ENCODE results near the gene PPP2R1B.

Gene PPP2R1B

GRCh38 chr11:111749646-111750045 lies 16.5 kb downstream of the PPP2R1B start:
- in situ Hi-C loops (cut with HindIII; ENCODE audit: low sequenced_read_pairs) = no loop called here

DNA sequence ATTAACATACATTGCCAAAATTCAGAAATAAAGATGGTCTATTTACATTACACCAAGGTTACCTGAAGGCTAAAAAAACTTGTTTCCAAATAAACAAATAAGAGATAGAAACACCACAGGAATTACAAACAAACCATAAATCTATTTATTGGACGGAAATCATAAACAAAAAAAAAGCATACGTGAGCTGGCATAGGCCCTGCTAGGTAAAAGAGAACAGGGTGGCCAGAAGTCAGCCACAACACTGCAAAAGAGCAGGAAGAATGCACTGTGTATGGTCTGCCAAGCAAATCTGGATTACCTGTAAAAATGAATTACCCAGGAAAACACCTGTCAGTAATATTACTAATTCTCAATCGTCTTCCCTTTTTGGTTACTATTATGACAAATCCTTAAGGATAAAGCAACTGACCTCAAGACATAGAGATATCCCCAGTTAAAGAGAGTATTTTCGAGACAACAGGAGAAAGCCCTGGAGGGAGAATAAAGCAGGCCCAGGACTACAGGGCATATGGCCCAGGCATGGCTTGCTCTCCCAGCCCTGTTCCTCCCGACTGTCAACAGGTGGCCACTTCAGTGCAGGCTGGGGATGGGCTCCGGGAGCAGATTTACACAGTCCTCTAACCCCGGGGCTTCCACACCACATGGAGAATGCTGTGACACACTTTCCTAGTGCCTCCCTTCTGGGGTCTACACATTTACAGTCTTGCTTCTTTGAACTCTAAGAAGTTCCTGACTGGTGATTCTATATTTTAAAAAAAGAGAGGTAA lies 18.0 kb downstream of the PPP2R1B start:
- in situ Hi-C loops (cut with HindIII; ENCODE audit: low sequenced_read_pairs) = no loop called here

DNA sequence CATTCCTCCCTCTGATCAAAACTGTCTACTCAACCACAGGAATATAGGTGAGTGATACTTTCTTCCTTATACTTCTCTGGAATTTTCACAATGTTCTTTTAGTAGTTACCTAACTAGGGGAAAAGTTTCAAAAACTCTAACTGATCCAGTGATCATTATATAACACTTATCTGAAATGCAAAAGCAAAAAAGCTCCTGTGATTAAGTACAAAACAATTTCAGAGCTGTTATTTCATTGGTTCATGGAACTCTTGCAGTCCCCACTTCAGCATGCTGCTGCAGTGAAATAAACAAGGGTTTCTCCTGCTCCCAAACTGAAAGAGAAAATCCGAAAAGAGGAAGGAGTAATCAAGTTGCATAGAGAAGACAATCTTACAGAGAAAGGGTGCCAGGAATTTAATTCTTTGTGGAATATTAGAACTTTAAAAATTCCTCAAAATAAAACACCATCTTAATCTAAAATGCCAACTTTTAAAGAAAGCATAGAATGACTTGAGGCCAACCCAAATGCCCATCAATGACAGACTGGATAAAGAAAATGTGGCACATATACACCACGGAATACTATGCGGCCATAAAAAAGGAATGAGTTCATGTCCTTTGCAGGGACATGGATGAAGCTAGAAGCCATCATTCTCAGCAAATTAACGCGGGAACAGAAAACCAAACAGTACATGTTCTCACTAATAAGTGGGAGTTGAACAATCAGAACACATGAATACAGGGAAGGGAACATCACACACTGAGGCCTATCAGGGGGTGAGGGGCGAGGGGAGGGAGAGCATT lies 20.3 kb downstream of the PPP2R1B start:
- in situ Hi-C loops (cut with HindIII; ENCODE audit: low sequenced_read_pairs) = no loop called here

GRCh38 chr11:111743700-111744099 lies 22.5 kb downstream of the PPP2R1B start:
- in situ Hi-C loops (cut with HindIII; ENCODE audit: low sequenced_read_pairs) = no loop called here

DNA sequence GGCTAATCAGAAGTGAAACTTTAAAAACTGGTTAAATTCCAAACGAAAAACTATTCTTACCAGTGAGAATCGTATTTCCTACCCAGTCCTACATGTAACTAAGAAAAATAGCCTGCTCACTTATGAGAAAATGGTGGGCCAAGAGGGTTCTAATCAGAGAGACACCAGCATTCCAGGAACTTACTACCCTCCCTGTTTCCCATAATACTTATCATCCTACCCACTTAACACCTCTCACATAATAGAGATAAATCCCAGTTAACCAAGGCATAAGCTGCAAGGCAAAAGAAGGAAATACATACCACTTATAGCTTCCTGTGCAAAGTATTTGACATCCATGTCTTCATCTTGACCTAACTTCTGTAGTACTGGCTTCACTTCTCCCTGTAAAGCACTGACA lies 24.4 kb downstream of the PPP2R1B start:
- in situ Hi-C loops (cut with HindIII; ENCODE audit: low sequenced_read_pairs) = no loop called here

DNA sequence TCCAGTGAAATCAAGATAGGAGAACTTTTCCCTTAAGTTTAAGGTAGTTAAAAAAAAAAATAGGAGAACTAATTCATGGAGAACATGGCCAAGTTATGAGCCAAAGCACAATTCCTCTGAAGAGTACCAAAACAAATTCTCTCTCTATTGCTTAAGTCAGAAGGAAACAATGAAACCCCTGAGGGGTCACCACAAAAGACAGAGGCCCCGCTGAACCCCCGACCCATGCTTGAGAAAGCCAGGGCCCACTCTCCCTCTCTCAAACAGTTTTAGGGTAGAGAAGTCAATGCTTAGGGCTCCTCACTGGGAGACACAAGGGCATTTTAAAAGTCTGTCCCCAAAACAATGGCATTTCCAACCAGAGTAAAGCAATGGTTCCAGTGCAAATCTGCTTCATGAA lies 26.9 kb downstream of the PPP2R1B start:
- in situ Hi-C loops (cut with HindIII; ENCODE audit: low sequenced_read_pairs) = no loop called here

DNA sequence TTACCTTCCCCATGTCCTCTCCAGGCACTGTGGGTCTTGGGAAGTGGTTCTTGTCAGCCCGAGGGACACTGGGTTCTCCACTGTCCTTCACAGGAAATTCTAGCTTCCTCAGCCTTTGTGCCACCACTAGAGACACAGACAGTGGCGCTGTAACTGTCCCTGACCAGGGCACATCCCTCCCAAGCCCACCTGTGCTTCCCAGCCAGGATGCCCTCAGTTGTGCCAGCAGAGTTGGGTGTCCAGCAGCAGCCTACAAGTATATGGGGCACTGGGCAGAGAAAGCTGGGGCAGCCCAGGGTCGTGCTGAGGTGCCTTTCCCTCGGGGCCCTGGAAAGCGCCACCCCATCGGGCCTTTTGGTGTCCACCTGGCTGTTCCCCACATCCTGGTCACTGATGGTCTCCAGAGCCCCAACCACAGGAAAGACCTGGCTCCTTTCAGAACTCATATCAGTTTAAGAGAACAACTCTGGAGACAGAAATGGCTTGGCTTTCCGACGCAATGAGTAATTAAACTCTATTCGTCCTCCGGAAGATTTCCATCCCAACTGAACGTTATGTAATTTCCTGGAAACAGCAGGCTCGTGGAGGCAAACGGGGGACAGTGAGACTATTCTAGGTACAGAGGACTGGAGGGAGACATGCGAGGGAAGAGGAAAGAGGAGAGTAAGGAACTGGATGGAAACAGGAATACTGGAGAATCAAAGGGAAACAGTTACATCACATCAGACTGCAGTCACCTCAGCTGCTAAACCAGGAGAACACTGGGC lies 28.6 kb downstream of the PPP2R1B start:
- in situ Hi-C loops (cut with HindIII; ENCODE audit: low sequenced_read_pairs) = no loop called here

- in situ Hi-C loops (cut with HindIII; ENCODE audit: low sequenced_read_pairs) = no loop called here
Observed at GRCh38 chr11:111736621-111737443, 29.4 kb downstream of the PPP2R1B start.

DNA sequence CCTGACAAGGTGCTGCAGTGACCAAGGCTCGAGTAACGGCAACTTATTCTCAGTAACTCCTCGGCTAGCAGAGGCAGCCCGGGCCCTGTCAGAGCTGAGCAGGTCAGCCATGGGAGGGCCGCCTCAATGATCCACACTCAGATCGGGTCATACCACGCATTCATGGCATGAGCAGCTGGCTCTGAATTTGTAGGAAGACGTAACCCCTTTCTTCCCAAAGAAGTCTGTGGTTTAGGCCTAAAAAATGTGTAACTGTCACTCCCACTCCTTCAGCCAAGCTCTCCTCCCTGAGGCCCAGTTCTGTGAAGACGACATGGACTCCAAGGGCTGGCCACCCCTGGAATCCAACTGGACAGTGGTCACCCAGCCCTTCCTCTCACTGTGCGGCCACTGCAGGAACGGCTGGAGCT lies 30.0 kb downstream of the PPP2R1B start:
- in situ Hi-C loops (cut with HindIII; ENCODE audit: low sequenced_read_pairs) = no loop called here

DNA sequence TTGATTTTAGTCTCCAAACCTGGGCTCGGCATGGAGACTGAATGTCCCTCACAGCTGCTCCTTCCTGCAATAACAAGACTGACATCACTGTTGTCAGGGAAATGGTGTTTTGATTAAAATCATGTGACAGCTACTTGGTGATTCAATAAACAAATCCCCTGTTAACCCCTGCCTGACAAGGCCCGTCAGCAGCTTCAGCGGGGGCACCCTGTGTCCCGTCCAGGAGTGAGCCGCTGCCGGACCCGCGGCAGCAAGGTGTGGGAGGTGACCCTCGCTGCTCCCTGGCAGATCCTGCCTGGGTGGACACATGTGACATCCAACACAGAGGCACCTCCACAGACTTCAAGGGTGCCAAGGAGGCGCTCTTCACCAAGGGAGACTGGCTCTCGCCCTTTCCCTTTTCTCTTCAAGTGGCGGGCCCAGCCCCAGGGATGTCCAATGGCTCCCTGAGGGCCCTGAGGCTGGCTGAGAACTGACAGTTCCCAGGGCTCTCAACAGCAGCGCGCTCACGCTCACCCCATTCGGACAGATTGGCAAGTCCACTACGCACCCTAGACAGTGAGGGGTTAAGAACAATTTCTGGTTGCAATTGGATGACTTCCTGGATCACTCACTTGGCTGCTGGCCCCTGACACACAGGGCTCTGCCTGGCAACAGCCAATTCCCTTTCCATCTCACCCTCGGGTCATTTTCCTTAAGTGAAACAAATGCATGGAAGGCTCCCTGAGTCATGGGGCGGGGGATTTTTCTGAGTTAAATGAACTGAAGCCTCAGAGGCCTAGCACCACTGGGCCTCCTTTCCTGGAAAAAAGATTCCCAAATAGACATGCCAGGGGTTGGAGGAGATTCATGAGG lies 30.7 kb downstream of the PPP2R1B start:
- in situ Hi-C loops (cut with HindIII; ENCODE audit: low sequenced_read_pairs) = no loop called here

DNA sequence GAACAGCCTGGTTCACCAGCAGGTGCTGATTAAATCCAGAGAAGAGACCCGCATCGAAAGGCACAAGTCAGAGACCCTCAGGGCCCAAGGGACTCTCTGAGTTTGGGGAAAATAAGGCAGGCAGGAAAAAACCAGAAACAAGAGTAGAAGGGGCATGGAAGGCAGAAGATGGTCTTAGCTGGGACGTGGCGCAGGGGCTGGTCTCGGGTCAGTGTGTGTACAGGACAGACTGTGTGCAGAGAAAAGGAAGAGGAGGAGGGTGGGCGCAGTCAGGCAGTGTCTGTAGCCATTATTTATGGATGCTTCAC lies 31.3 kb downstream of the PPP2R1B start:
- in situ Hi-C loops (cut with HindIII; ENCODE audit: low sequenced_read_pairs) = no loop called here

DNA sequence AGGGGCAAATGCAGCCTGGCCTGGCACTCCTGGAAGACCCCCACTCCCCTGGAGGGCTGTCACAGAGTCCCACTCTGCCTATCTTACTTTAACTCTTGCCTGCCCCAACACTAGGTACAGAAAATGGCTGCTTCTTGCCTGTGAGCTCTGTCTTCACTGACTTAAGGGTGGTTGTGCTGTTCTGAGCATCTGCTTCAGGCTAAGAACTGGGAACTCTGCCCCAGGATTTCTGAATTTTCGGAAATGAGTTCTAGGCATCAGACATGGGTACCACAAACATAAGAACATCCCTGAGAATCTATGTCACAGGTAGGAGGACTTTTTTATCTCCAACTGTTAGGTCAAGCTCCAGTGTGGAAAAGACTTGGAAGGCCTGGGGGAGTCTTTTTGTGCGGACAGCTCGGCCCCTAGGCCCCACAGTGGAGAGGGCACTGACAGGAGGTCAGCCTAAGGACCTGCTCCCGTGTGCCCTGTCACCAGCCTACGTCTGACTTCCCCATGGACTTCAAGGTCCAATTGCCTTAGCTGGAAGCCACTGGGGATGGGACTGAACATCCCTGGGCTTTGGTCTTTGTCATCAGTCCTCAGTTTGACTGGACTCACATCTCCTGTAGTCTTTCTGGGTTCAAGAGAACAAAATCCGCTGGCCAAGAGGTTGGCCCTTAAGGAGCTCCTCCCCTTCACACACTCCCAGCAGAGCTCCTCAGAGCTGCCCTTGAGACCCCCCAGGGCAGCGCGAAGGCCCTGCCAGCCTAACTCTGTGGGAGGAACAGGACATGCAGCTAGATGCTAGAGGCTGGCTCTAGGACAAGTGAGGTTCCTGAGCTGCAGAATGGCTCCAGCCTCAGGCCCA lies 31.9 kb downstream of the PPP2R1B start:
- in situ Hi-C loops (cut with HindIII; ENCODE audit: low sequenced_read_pairs) = no loop called here

DNA sequence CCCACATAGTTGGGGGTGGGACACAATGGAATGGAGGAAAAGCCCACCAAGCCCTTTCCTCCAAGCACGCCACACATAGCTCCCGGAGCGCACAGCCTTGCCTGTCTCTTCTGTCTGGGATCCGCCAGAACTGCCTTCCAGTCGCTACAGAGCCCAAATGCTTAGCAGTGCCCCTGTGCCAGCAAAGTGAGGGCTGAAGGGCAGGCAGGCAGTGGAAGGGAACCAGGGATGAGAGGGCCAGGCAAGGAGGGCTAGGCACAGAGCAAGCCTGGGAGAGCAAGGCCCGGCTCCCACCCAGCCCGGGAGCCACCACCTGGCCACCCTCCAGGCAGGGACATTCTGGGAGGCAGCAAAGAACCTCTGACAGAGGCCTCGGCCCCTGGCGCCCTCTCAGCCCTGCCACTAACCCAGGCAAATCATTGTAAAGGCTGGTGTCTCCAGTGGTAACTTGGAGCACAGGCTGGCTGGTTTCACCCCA lies 32.5 kb downstream of the PPP2R1B start:
- in situ Hi-C loops (cut with HindIII; ENCODE audit: low sequenced_read_pairs) = no loop called here

- in situ Hi-C loops (cut with HindIII; ENCODE audit: low sequenced_read_pairs) = no loop called here
Observed at GRCh38 chr11:111733016-111733415, 33.2 kb downstream of the PPP2R1B start.

DNA sequence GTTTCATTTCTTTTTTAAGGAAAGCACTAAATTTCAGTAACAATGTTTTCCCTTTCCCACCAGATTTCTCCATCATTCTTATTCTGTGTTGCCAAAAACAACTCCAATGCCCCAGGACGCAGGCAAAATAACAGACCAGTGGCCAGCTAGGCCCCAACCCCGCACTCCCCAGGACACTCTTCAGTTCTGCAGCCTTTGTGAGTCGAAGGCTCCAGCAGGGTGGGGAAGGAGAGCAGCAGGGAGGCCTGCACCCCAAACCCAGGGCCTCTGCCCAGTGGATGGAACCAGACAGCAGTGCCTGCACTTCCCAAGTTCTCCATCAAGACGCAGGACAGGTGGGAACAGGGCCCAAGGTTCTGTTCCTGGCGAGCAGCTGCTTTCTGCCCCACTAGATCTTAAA lies 34.4 kb downstream of the PPP2R1B start:
- in situ Hi-C loops (cut with HindIII; ENCODE audit: low sequenced_read_pairs) = no loop called here

- in situ Hi-C loops (cut with HindIII; ENCODE audit: low sequenced_read_pairs) = no loop called here
Observed at GRCh38 chr11:111730871-111731591, 35.2 kb downstream of the PPP2R1B start.

GRCh38 chr11:111729831-111730311 lies 36.3 kb downstream of the PPP2R1B start:
- in situ Hi-C loops (cut with HindIII; ENCODE audit: low sequenced_read_pairs) = no loop called here

Data from DLD1 (cell line).